ENCODE results near the gene PSMB7.

The PSMB7 gene

DNA sequence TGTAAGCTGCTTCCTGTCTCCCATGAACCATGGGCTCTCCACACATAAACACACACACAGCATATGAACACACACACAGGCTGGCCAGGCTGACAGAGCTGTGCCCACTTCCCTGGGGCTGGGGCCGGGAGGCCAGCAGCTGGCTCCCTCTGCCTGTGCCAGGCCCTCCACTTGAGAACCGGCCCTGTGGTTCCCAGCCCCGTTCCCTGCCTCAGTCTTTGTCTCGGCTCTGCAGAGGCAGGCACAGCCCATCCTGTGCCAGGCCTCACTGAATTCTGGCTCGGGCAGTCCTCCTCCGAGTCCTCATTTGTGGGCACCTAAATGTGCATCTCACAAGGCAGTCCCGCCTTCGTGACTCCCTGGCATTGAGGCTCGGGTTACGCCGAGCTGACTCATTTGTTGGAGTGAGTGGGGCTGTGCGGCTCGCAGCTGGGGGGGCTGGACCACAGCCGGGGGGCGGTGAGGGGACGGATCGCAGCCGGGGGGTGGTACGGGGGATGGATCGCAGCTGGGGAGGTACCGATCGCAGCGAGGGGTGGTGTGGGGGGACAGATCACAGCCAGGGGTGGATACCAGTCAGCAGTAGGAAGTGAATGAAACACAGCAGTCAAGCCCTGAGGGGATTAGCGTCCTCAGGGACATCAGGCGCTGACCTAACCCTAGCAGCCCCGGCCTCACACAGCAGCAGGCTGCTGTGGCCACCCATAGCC is 72.3 kb downstream of the PSMB7 start:
- no peak for DNase-seq

DNA sequence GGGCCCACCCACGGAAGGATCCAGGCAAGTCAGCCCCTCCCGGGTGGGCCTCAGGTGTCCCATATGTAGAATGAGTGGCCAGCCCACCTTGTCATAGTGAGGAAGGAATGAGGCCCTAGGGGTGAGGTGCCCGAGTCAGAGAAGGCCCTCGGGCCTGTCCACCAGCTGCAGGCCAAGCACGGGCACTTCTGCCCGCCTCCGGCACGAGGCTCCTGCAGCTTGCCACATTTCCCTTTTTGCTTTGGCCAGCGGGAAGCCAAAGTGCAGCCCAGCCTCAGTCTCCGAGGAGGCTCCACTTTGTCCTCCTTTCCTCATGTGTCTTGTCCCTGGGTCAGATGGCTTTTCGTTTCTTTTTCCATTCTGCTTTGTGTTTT is 72.9 kb downstream of the PSMB7 start:
- no peak for DNase-seq

DNA sequence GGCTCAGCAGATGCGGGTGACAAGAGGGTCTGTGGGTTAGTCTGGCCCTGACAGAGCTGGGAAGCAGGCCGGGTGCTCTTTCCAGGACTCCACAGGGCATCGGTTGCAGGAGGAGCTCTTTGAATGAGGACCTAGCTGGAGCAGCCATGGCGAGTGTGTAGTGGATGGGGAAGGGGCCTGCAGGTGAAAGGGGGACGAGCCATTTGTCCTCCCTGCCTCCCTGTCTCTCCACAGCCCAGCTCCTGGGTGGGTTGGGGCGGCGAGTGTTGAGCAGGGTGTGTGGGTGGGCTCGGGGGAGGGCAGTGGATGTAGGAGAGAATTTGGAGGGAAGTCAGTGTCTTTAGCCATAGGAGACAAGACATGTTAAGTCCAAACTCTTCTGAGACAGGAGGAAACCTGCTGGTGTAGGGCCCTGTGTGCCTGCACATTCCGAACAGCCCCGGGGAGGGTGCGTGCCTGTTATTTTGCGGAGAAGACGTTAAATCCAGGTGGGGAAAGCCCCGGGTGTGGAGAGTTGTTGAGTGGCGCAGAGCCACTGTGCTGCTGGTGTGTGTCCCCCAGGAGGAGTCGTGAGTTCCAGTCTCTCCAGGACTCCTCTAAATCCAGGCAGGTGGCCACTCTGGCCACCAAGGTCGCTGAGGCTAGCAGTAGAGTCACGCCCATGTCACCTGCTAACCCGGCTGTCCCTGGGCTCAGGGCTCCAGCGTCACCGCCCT is 73.6 kb downstream of the PSMB7 start:
- no peak for DNase-seq

DNA sequence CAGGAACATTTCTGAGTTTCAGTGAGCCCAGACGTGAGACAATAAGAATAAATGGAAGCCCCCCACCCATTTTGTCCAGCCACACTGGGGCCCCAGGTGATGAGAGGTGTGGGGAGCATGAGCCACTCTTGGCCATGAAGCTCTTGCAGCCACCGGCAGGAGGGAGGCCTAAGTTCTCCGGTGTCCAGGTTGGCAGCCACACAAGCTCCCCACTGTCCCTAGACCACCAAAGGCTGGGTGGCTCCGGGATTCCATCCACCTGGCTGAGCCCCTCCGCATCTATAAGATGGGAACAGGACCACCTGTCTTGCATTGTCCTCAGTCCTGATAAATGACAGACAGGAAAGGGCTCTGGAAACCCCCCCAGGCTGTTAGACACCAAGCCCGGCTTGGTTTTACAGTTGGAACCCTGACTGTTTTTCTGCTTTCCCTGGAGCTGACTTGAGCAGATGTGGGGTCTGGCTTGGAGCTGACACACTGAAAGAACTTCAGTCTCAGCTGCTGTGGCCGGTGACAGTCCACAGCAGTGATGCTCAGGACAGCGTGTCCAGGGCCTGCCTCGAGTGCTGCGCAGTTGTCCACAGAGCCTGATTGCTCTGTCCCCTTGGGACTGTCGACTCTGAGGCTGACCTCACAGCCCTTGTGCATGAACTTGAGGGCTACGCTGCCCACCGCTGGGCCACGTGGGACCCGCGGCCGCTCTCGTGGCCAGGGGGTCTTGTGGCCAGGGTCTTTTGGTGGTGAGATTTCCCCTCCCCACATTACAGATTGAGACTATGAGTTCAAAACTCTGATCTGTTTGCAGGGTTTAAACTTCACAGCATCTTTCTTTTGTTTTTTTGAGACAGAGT is 74.8 kb downstream of the PSMB7 start:
- no peak for DNase-seq

DNA sequence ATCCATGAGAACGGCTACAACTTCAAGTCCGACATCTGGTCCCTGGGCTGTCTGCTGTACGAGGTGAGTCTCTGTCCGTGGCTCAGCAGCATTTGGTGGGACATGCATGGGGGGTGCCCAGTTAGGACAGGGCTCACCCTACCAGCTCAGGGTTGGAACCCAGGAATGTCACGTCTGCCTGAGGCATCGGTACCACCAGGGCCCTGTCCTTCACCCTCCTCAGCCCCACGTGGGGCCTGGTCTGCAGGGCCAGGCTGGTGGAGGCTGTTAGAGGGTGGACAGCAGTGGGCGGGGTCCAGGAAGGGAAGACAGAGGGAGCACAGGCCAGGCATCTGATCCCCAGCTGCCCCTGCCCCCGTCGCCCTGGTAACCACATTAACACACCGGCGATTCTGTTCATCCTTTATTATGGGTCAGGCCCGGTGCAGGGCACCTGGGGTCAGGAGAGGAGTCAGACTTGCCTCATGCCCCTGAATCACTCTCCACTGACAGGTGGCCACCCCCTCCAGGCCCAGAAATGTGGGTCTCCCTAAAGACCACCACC is 75.6 kb downstream of the PSMB7 start:
- no peak for DNase-seq

DNA sequence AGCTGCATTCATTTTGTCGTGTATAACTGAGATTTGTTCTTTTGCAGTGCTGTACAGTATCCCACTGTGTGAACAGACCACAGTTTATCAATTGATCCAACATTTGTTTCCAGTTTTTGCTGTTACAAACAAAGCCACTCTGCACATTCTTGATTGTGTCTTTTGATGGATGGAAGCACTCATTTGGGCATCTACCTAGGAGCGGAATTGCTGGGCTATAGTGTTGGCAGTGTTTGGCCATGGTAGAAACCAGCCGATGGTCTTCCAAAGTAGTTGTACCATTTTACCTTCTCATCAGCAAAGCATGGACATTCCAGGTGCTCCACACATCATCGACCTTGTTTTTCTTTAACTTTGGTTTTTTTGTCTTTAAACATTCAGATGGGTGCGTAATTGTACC is 77.7 kb downstream of the PSMB7 start:
- DNase-seq: no peak

DNA sequence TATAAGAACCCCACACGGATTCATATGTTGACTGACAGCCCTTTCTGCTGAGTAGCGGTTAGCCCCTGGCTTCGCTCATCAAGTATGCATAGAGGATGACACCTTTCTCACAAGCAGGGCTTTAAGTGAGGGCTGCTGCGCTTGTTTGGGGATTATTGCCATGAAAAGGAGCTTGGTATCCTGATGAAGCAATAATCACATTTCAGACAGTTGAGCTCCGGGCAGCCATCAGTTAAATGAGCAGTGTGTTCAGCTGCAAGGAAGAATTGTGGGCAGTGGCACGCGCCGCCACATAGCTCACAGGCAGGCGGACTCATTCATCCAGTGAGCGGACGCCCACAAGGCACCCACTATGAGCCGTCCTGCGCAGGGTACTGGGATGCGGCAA is 79.9 kb downstream of the PSMB7 start:
- no peak for DNase-seq

DNA sequence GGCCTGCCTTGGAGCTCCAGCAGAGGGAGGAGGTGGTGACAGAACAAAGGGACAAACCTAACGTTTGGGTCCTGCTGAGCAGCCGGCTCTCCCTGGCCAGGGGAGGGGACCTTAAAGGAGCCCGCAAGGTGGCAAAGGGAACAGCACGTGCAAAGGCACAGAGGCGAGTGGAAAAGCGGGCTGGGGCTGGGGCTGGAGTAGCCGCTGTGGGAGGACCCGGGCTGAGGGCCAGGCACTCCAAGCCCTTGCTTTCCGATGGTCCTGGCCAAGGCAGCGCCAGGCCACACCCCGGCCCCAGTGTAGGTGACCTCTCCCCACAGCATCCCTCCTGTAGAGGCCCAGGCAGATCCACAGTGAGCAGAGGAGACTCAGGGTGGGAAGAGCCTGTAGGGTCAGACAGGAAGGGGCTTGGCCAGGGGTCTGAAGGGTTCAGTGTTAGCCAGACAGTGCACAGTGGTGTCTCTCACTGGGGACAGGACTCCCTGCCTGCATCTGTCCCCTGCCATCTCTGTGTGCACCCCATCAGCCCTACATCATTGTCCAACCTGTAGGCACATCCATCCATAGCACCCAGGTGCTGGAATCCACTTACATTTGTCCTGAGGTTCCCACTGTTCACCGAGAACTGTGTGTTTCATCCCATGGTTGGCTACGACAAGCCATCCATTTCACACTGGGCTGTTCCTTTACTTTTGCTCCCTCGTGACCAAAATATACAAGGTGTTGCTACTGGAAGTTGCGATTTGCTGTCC is 80.5 kb downstream of the PSMB7 start:
- no peak for DNase-seq

DNA sequence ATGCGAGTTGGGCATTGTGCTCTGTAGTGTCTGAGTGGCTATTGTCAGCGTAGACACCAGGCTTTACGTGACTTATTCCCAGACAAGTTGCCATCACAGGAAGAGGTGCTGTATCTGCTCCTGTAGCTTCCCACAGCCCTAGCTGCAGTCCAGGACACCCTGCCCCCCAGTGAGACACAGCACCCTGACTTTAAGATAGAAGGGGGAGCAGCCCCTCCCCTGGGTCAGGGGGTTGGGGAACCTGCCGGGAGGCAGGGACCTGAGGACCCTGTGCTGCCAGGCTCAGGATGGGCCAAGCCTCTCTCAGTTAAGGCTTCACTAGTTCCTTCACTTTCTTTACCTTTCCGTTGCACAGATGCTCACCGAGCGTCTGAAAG is 82.1 kb downstream of the PSMB7 start:
- DNase-seq: no peak

DNA sequence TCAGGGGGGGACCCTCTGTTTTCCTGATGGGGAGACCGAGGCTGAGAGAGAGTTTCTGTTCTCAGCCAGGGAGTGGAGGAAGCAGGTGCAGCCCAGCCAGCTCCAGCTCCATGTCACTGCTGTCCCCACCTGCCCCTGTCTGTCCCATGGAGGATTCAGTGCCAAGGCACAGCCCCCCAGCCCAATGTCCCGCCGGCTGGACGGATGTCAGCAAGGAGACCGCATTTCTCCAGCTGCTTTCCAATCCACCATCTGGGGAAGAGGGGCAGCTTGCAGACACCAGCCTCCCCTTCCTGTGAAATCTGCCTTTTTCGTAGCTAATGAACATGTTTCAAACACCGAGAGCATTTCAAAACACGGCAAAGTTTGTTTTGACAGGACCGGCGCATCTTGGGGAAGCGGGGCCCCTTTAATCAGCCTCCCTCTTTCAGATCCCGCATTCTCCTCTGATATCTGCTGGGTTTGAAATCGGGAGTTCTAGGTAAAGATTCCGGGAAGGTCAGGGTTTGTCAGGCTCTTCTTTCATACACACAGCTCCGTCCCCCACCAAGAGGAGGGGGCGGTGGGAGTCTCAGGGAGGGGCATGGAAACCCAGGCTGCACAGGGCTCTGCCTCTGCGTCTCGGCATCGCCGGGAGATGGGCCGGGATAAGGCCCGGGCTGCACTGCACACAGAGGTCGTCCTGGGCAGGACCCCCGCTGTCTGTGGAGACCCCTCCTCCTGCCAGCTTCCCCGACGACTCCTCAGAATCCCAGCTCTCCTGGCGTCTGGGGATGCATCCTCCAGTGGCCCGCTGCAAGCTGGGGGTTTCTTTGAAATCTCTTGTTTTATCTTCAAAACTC is 82.7 kb downstream of the PSMB7 start:
- no peak for DNase-seq

DNA sequence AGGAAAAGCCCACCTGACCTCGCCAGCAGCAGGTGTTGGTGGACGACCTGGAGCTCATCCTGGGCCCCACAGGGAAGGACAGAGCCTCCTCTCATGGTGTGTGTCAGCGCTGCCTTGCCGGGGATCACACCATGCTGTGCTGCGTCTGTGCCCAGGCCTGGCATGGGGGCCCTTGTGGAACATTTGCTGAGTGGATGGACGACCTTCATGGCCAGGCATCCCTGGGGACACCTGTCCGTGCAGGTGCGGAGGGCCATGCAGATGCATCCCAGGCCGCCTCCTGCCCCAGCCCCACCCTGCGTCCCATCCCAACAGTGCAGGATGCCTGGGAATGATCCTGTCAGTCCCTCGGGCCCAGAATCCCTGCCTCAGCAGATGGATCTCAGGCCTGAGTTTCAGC is 83.7 kb downstream of the PSMB7 start:
- no peak for DNase-seq

DNA sequence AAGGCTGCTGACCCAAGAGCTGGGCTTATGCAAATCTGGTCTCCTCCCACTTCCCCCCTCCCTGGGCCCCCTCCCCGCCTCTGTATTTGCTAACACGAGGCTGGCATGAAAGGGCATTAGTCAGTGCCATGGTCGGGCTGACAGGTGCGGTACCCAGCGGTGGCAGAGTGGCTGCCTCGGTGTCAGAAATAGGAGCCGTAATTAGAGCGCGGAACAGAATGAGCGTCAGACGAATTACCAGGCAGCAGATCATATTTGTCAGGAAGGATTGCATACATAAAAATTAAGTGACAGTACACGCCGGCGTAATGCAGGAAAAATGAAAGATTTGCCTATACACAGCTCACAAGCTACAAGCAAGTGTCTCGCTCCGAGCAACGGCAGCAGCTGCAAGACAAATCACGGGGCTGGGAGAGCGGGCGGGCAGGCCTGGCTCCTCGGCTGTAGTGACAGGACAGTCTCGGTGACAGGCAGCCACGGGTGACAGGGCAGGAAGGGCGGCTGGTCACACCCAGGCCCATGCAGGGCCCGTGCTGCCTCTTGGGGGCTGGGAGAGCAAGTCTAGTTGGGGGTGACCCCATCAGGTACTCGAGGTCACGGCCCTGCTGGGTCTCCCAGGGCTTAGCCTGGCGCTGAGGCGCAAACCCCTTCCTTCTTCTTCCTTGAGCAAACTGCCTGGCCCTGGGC is 85.1 kb downstream of the PSMB7 start:
- DNase-seq: no peak

DNA sequence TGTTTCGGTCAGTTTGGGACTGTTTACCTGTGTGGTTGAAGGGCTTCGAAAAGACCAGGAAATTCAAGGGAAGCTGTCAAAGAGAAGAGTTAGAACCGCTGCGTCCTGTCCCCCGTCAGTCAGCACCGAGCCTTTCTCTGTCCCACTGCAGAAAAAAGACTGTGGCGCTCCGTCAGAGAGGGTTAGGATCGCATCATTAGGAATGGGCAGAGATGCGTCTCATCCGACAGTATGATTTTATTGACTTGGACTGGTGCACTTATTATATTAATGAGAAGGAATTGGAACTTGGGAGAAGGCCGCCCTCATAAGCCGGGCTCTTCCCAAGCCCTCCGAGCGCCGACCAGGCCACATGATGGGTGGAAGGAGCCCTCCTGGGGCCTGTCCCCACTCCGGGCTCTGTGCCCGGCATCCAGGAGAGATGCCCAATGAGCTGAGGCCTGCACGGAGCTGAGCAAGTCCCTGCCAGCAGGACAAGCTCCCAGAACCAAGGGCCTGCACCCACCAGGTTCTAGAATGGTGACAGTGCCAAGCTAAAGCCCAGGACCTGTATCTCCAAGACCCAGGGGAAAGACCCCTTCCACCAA is 85.9 kb downstream of the PSMB7 start:
- DNase-seq: no peak

DNA sequence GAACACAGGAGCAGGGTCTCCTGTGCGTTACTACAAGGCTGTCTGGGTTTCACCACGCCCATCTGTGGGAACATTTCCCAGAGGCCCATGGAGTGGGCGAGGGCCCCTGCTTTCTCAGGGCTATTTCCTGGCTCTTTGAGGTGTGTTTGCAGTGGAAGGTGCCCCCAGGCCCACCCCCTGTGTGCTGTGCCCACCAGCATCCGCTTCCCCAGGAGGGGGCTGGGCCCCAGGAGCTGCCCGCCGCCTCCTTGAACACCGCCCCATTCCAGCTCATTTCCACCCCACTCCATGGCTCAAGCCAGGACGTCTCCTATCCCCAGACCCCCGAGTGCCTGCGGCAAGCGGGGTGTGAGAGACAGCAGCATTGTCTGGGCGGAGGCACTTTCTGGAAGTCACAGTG is 87.0 kb downstream of the PSMB7 start:
- no peak for DNase-seq

DNA sequence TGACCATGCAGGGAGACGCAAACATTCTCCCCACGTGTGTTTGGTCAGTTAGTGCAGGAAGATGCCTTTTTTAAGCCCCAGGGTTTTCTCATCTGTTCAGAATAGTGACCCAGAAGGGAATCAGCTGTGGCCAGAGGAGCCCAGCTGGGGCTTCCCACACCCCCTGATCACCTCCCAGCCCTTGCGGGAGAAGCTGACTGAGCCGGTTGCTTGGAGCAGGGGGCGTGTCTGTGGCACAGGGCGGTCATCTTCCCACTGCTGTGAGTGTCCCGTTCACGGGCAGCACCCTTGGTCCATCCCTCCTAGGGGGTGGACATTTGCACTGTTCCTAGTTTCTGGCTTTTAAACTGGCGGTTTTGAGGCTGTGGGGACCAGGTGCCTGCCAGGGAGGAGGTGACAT is 87.8 kb downstream of the PSMB7 start:
- no peak for DNase-seq

DNA sequence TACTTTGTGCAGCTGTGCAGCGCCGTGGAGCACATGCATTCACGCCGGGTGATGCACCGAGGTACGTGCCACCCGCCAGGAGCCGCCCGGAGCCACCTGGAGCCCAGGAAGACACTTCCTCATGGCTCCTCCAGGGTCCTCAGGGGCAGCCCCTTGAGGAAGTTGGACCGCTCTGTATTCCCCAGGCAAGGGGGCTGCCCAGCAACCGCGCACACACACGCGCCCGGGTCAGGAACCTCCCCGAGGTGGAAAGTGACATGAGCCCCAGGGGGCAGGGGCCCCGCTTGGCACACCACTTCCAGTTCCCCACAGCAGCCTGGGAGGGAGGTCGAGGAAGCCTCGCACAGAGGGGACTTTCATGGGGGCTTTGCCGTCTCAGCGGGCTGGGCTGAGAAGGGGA is 88.9 kb downstream of the PSMB7 start:
- DNase-seq: no peak

DNA sequence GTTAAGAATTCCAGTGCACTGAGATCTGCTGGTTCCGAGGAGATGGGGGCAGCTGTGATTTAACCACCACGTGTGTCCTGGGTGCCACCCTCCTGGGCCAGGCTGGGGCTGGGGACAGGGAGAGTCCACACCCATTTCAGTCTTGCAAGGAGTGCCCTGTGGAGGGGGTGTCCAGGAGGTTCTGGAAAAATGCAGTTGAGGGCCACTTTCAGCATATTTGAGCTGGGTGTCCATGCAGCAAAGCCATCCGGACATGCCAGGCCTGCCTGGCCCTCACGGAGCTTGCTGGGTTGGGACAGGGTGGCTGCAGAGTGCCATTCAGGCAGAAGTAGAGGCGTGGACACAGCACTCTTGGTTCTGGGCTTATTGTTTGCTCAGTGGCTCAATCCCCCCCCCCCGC is 89.4 kb downstream of the PSMB7 start:
- DNase-seq: no peak

DNA sequence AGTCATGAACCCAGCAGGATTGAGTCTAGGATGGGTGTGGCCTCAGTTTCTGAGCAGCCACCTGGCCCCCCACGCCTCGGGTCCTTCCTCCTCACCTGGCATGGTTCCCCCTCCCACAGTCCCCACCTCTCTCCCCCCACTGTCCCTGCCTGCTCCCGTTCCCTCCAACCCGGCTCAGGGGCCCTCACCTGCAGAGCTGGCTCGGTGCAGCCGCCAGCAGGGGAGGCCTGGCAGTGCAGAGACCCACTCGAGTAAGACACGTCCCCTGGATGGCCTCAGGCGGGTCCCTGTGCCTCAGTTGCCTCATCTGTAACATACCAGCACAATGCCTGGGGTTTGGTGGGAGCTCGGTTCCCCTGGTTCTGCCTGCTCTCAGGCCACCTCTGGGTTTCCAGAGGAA is 91.3 kb downstream of the PSMB7 start:
- no peak for DNase-seq

DNA sequence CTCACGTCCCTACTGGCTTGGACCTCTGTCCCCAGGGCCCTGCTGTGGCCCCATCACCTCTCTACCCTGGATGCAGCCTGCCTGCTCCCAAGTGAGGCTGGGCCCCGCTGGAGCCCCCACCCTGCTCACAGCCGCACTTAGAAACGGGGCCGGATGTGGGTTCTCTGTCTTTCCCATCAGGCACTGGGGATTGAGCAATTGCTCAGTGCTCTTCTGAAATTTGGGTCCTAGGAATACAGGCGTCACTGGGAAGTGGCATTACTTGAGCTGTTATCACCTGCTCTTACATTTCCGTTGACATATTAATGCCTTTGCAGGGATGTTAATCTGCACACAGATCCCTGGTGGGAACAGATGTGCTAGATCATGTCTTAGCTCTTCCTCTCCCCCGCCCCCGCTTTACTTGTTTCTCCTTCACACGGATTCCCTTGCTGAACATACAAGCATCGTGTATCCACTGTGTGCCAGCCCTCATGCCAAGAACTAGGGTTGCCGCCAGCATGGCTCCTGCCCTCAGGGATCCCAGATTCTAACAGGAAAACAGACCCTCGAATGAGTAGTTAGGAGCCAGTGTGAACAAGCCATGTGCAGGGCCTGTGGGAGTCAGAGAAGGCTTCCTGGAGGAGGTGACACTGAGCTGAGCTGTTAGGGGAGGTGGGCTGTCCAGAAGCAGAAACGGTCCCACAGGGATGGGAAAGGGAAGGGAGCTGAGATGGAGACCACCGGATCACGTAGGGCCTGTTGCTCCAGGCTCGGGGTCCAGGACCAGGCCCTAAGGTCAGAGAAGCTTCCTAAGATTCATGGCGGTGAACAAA is 92.4 kb downstream of the PSMB7 start:
- no peak for DNase-seq

DNA sequence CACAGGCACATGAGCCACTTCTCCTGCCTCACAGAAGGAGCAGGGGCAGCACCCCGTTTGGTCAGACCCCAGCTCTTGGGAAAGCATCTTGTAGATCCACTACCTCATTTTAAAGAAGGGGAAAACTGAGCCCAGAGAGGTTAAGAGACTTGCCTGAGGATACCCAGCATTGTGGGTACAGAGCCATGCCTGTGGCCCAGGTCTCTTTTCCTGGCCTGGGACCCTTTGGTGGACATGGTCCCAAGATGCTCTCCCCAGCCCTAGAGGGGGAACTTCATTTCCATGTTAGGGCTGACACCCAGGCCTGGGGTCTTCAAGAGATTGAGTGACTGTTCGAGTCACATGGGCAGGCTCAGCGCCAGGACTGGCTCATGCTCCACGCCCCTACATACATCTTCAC is 93.3 kb downstream of the PSMB7 start:
- no peak for DNase-seq

Data from NK-92 treated with Interleukin-12 subunit alpha and Interleukin-12 subunit beta, amount 100 ng/mL, for 24 hours (cell line).